Measurements from ENCODE around the gene NSMF.

Gene NSMF

GRCh38 chr9:137421838-137422603 lies 37.1 kb downstream of the NSMF start:
- TF ChIP-seq, protein P1, sequence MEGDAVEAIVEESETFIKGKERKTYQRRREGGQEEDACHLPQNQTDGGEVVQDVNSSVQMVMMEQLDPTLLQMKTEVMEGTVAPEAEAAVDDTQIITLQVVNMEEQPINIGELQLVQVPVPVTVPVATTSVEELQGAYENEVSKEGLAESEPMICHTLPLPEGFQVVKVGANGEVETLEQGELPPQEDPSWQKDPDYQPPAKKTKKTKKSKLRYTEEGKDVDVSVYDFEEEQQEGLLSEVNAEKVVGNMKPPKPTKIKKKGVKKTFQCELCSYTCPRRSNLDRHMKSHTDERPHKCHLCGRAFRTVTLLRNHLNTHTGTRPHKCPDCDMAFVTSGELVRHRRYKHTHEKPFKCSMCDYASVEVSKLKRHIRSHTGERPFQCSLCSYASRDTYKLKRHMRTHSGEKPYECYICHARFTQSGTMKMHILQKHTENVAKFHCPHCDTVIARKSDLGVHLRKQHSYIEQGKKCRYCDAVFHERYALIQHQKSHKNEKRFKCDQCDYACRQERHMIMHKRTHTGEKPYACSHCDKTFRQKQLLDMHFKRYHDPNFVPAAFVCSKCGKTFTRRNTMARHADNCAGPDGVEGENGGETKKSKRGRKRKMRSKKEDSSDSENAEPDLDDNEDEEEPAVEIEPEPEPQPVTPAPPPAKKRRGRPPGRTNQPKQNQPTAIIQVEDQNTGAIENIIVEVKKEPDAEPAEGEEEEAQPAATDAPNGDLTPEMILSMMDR (IDR thresholded peaks at IDR 0.05) = no peak

GRCh38 chr9:137417161-137418021 lies 41.7 kb downstream of the NSMF start:
- TF ChIP-seq, protein P1 (IDR thresholded peaks at IDR 0.05) = no peak

DNA sequence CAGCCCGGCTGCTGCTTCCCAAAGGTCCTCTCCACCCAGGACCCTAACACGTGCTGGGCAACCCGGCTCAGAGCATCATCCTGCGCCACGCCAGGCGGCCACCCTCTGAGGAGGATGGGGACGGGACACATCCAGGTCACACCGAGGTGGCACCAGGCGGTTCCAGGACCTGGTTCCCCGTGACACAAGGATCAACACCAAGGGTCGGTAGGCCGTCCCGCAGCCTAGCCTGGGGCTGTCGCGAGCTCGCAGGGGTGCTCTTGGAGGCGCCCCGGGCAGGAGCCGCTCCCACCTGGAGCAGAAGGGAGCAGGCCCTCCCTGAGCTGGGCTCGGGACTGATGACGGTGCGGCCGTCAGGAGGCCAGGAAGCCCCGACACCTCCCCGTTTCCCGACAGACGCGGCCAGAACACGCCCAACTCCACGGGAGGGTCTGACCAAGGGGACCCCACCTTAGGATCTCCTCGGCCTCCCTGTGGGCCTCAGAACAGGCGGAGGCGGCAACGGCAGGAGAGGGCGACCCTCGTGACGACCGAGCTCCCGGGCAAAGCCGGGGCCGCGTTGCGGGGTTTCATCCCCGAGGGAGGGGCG lies 42.5 kb downstream of the NSMF start:
- TF ChIP-seq, protein P1 (IDR thresholded peaks at IDR 0.05) = no peak

GRCh38 chr9:137416006-137416562 lies 43.0 kb downstream of the NSMF start:
- TF ChIP-seq, protein P1 (IDR thresholded peaks at IDR 0.05) = no peak

GRCh38 chr9:137415451-137415850 lies 43.7 kb downstream of the NSMF start:
- TF ChIP-seq, protein P1 (IDR thresholded peaks at IDR 0.05) = no peak

GRCh38 chr9:137412431-137412830 lies 46.7 kb downstream of the NSMF start:
- TF ChIP-seq, protein P1 (IDR thresholded peaks at IDR 0.05) = no peak

DNA sequence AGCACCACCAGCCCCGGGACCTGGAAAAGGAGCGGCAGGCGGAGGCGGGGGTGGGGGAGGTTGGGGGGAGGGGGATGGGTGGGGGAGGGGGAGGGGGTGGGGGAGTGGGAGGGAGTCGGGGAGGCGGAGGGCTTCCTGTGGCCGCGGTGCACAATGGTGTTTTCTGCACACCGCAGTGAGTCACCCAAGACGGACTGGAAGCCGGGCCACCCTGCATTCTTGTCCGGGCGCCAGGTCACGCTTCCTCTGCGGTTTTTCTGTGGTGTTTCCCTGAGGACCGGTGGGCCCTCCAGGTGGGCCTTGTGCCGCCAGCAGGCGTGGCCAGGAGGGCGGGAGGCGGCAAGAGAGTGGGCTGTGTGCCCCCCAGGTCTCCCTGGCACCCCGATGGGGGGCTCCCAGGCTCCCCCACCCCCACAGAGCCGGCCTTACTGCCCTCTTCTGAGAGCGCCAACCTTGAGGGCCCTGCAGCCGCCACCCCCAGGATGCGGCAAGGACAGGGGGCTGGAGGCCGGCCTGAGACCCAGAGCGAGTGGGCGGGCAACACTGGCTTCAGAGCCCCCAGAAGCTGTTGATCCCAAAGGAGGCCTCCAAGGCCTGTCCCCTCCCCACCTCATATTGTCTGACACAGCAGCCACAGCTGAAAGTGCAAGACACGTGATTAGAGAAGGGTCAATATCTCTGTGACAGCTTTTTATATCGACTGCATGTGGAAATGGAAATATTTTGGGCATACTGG lies 47.3 kb downstream of the NSMF start:
- TF ChIP-seq, protein P1 (IDR thresholded peaks at IDR 0.05) = no peak
